HG02763 (cell line): ENCODE results near the gene TAF5.
"Not testable (repeated sequence)": the region's sequence is repeated elsewhere in the genome, so short reads cannot be mapped to it uniquely, and the experiment has no call there.

Experiments used
- ATAC-seq: cut with Tn5 transposase; IDR thresholded peaks from one replicate; pipeline ENCODE4 v1.9.1; 2021; ENCODE audit warnings: mild to moderate bottlenecking, moderate library complexity; ENCODE audit not compliant: unreplicated experiment

TAF5 gene

GRCh38 chr10:103397191-103397825 lies 29.5 kb downstream of the TAF5 start:
- no peak for ATAC-seq

DNA sequence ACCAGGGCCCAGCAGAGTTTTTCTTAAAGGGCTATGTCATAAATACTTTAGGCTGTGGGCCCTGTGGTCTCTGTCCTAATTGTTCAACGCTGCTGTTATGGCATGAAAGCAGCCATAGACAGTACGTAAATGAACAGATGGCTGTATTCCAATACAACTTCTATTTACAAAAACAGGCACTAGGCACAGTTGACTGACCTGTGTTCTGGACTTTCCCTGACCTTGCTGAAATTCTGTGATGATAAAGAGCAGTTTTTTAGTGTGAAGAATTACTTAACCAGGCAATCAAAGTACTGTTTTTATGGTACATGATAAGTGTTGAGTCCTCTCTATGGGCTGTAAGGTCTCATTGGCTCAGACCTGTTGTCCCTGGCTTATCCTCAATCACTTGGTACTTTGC lies 45.8 kb downstream of the TAF5 start:
- no peak for ATAC-seq

- ATAC-seq = no peak
Measured at GRCh38 chr10:103415581-103415980, 47.8 kb downstream of the TAF5 start.

GRCh38 chr10:103416436-103417147 lies 48.8 kb downstream of the TAF5 start:
- no peak for ATAC-seq

DNA sequence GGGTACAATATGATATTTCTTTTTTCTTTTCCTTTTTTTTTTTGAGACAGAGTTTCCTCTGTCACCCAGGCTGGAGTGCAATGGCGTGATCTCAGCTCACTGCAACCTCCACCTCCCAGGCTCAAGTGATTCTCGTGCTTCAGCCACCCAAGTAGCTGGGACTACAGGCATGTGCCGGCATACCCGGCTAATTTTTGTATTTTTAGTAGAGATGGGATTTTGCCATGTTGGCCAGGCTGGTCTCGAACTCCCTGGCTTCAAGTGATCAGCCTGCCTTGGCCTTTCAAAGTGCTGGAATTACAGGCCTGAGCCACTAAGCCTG lies 49.3 kb downstream of the TAF5 start:
- not testable (repeated sequence) for ATAC-seq

DNA sequence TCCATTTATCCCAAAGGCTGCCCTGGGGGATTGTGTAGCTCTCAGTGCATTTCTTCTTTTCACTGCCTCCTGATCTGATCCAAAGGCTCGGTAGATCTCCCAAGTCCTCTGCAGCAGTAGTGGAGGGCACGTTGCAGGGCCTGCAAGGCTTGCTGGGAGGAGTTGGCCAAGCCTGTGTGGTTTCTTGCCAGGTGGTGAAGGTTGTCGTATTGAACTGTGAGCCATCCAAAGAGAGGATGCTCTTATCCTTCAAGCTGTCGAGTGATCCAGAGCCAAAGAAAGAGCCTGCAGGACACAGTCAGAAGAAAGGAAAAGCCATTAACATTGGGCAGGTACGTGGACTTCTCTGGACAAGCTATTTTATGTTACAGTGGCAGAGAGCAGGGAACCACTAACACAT lies 49.8 kb downstream of the TAF5 start:
- ATAC-seq = no peak

GRCh38 chr10:103419101-103419500 lies 51.3 kb downstream of the TAF5 start:
- no peak for ATAC-seq

DNA sequence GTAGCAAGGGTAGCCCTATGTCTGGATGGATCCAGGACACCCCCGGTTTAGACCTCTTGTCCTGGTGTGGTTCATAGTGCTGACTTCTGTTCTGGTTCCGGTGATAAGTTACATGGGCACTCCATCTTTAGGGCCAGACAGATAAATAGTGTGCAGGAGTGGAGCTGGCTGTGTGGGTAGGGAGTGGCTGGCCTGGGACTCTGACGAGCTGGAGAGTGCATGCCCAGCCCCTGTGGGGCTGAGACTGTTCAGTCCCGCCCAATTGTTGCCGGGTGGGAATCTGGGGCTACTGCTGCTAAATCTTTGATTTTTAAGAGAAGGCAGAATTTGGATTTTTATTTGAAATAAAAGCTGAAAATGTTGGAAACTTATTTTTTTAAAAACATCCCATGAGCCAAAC lies 56.0 kb downstream of the TAF5 start:
- no peak for ATAC-seq

- ATAC-seq = no peak
Measured at GRCh38 chr10:103427866-103428265, 60.1 kb downstream of the TAF5 start.

- no peak for ATAC-seq
Measured at GRCh38 chr10:103428989-103429643, 61.3 kb downstream of the TAF5 start.

DNA sequence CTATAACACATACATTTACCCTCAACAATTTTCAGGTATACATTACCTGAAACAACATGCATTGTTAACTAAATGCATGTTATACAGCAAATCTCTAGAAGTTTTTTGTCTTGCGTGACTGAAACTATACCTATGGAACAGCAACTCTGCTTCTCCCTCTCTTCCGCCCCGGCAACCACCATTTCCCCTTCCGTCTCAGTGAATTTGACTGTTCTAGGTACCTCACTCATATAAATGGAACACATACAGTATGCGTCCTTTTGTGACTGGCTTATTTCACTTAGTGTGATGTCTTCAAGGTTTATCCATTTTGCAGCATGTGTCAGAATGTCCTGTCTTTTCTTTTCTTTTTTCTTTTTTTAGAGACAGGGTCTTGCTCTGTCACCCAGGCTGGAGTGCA lies 61.9 kb downstream of the TAF5 start:
- no peak for ATAC-seq

DNA sequence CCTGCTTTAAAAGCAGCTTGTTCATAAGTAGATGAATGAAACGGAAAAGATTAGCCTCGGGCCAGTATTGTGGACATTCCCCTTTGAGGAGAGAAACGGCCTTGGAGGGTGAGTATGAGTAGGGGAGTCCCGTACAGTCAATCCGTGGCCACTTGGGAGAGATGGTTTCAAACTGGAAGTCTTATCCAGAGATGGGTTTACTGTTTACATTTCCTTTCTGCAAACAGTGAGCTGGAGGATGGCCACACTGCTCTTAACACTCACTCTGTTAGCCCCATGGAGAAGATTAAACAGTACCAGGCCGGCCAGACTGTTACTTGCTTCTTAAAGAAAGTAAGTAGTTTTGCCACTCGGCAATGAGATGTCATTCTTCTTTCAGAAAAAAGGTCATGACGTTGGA lies 64.1 kb downstream of the TAF5 start:
- no peak for ATAC-seq

DNA sequence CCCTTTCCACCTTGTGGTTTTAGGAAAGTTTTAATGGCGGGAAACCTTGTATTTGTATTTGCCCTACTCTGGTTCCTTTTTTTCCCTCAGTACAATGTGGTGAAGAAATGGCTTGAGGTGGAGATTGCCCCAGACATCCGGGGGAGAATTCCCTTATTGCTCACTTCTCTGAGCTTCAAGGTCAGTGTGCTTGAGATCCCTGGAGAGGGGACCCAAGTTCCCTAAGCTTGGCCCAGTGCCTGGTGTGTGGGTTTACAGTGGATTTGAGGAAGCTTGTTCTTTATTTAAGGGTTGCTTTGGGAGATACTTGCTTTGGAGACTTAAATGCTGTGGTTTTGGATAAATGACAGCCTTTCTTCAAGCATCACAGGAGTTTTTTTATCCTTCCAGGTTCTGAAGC lies 66.1 kb downstream of the TAF5 start:
- no peak for ATAC-seq
